NCI-H1417 treated with DMSO at 0.1 percent for 48 hours (cell line): ENCODE results near the gene IFNL2.
"Not testable (repeated sequence)": the region's sequence is repeated elsewhere in the genome, so short reads cannot be mapped to it uniquely, and the experiment has no call there.

Source experiments
- DNase-seq: peaks from one replicate; lab custom pipeline; 2025; lab: John Stamatoyannopoulos, UW

IFNL2 gene

GRCh38 chr19:39268085-39268484 lies at the start of gene IFNL2:
IFNL2 (plus strand) TSS chr19:39268396; CDS start chr19:39268569, 173 bp downstream.
- not testable (repeated sequence) for DNase-seq

GRCh38 chr19:39219108-39219507 lies 49.1 kb upstream of the IFNL2 start:
- DNase-seq: not testable (repeated sequence)

- no peak for DNase-seq
Observed at GRCh38 chr19:39223703-39224279, 44.4 kb upstream of the IFNL2 start.

GRCh38 chr19:39224910-39225309 lies 43.3 kb upstream of the IFNL2 start:
- no peak for DNase-seq

GRCh38 chr19:39230096-39230764 lies 38.0 kb upstream of the IFNL2 start:
- no peak for DNase-seq

GRCh38 chr19:39232708-39233107 lies 35.5 kb upstream of the IFNL2 start:
- DNase-seq: no peak

- DNase-seq: no peak
Observed at GRCh38 chr19:39236527-39236926, 31.7 kb upstream of the IFNL2 start.

GRCh38 chr19:39237200-39238184 lies 30.7 kb upstream of the IFNL2 start:
- no peak for DNase-seq

- DNase-seq: no peak
Observed at GRCh38 chr19:39238209-39238608, 30.0 kb upstream of the IFNL2 start.

- no peak for DNase-seq
Observed at GRCh38 chr19:39238944-39239343, 29.3 kb upstream of the IFNL2 start.

- DNase-seq: no peak
Observed at GRCh38 chr19:39240421-39240820, 27.8 kb upstream of the IFNL2 start.

GRCh38 chr19:39243741-39244140 lies 24.5 kb upstream of the IFNL2 start:
- DNase-seq: not testable (repeated sequence)

GRCh38 chr19:39244410-39245100 lies 23.6 kb upstream of the IFNL2 start, which contains the start of gene IFNL3:
IFNL3 (minus strand) TSS chr19:39245006; CDS start chr19:39244967, 39 bp downstream.
- DNase-seq: not testable (repeated sequence)

GRCh38 chr19:39245166-39245565 lies 23.0 kb upstream of the IFNL2 start:
- DNase-seq: not testable (repeated sequence)

- no peak for DNase-seq
Observed at GRCh38 chr19:39246951-39247669, 21.1 kb upstream of the IFNL2 start.

- DNase-seq: no peak
Observed at GRCh38 chr19:39247701-39248664, 20.2 kb upstream of the IFNL2 start.

GRCh38 chr19:39248806-39249205 lies 19.4 kb upstream of the IFNL2 start, which contains the start of gene IFNL4:
IFNL4 (minus strand) TSS chr19:39248856.
- no peak for DNase-seq

GRCh38 chr19:39251081-39251480 lies 17.1 kb upstream of the IFNL2 start:
- DNase-seq: no peak

- no peak for DNase-seq
Observed at GRCh38 chr19:39251846-39252245, 16.4 kb upstream of the IFNL2 start.

GRCh38 chr19:39252458-39252857 lies 15.7 kb upstream of the IFNL2 start:
- no peak for DNase-seq
